KMS-11 (cell line): Measurements from ENCODE around the gene TCIRG1.

Experiments
- H2AFZ ChIP-seq: fragments of 200-600 bp; sonication (generic); 2 replicates; pipeline ENCODE4 v1.6.1; 2016; ENCODE audit warnings: antibody characterized with exemption, mixed run types, low read depth
- H3K27ac ChIP-seq: fragments of 200-600 bp; sonication (generic); 2 replicates; pipeline ENCODE4 v1.6.1; 2016; ENCODE audit warnings: mild to moderate bottlenecking, mixed run types
- H3K27me3 ChIP-seq: fragments of 200-600 bp; sonication (generic); 2 replicates; pipeline ENCODE4 v1.6.1; 2017; ENCODE audit warnings: mild to moderate bottlenecking, low read depth, mixed run types, moderate library complexity; ENCODE audit not compliant: insufficient read depth
- H3K36me3 ChIP-seq: fragments of 200-600 bp; sonication (generic); 2 replicates; pipeline ENCODE4 v1.6.1; 2017; ENCODE audit warnings: mild to moderate bottlenecking, mixed run types; ENCODE audit not compliant: insufficient read depth
- H3K4me1 ChIP-seq: fragments of 200-600 bp; sonication (generic); 2 replicates; pipeline ENCODE4 v1.6.1; 2016; ENCODE audit warnings: mild to moderate bottlenecking, low read depth, mixed run types; ENCODE audit not compliant: poor library complexity, severe bottlenecking
- H3K4me2 ChIP-seq: fragments of 200-600 bp; sonication (generic); 2 replicates; pipeline ENCODE4 v1.7.0; 2016; ENCODE audit warnings: mild to moderate bottlenecking, mixed run types
- H3K4me3 ChIP-seq: fragments of 200-600 bp; sonication (generic); IDR thresholded peaks from 2 replicates; pipeline ENCODE4 v1.6.1; 2017; ENCODE audit warnings: low read depth, low read length, mixed read lengths; ENCODE audit not compliant: insufficient read depth
- H3K79me2 ChIP-seq: fragments of 200-600 bp; sonication (generic); 2 replicates; pipeline ENCODE4 v1.6.1; 2016; ENCODE audit warnings: low read depth, mixed run types; ENCODE audit not compliant: insufficient read depth
- H3K9ac ChIP-seq: fragments of 200-600 bp; sonication (generic); 2 replicates; pipeline ENCODE4 v1.6.1; 2016; ENCODE audit warnings: mild to moderate bottlenecking, mixed run types
- H4K20me1 ChIP-seq: fragments of 200-600 bp; sonication (generic); 2 replicates; pipeline ENCODE4 v1.6.1; 2016; ENCODE audit warnings: mild to moderate bottlenecking, mixed run types; ENCODE audit not compliant: insufficient read depth
- TF ChIP-seq, protein P1 (sequence below): fragments of 200-600 bp; sonication (generic); conservative IDR thresholded peaks from 2 replicates; pipeline ENCODE4 v1.6.1; 2017; ENCODE audit warnings: low read depth, mild to moderate bottlenecking, antibody characterized with exemption, low read length, moderate library complexity, mixed read lengths

TCIRG1 gene

DNA sequence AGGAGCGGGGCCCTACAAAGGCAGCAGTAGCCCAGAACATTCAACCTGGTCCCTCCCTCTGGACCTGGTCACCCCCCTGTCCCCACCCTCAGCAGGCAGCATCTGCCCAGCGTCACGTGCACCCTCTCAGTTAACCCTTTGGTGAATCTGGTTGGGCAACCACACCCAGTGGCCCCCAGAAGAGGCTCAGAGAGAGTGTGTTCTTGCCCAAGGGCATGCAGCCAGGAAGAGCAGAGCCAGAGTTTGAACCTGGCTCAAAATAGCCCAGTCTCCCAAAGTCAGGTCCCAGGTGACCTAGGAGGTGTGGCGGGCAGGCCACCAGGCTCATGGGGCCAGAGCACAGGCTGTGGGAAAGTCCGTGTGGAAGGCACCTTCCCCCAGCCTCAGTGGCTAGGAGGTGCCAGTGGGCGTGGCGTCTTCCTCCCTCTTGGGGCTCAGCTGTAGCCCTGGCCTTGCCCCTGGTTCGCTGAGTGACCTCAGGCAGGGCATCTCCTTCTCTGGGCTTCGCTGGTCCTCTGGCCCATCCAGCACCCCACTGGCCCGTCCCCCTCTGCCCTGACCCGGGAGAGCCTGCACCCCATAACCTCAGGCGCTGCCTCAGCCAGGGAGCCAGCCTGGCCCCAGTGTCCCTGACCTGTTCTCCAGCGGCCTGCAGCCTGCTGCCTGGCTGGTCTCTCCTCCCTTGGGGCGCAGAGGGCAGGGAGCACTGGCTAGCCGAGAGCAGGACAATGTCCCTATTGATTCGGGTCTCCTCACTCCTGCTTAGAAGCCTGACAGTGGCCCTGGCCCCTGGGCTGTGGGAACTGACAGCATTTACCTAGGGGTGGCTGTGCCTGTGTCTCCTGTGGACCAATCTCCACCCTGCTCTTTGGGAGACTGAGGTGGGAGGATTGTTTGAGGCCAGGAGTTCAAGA lies 21.7 kb upstream of the TCIRG1 start:
- Histone ChIP-seq H2AFZ (no peak overlapping the region), H3K4me2 (no peak overlapping the region)

DNA sequence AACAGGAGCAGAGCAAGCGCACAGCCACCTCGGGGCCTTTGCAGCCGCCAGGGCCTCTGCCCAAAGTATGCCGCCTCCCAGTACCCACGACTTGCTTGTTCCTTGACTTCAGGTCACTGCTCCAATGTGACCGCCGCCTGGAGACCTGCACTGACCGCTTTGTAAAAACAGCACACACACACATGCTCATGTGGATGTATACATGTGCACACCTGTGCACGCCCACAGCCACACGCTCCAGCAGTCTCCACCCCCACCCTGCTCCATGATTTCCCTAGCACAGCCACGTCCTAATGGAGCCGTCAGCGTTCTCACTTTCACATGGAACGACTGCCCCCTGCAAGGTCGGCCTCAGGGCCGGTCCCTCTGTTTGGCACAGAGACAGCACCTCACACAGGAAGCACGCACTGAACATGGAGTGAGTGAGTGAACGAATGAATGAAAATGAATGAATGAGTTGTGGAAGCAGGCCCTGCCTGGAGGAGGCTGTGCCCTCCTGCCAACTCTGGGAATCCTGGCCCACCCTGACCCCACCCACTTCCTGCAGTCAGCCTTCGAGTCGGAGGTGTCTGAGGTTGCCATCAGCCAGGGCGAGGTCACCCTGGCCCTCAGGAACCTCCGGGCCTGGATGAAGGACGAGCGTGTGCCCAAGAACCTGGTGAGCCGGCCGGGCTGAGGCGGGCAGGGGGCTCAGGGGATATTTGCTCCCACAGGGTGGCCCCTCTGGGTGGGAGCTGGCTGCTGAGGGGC lies 20.7 kb upstream of the TCIRG1 start:
- Histone ChIP-seq H3K36me3 (no peaks in the 10 kb centered on the region), H3K27ac (no peak overlapping the region), H3K27me3 (no peaks in the 10 kb centered on the region), H3K4me1 (peaks cover 11% of the 10 kb centered on the region), H3K4me3 (no peak overlapping the region), H3K4me2 (no peak overlapping the region), H2AFZ (no peak overlapping the region), H3K79me2 (no peaks in the 10 kb centered on the region), H3K9ac (no peak overlapping the region), H4K20me1 (no peaks in the 10 kb centered on the region)
- TF ChIP-seq, protein P1, sequence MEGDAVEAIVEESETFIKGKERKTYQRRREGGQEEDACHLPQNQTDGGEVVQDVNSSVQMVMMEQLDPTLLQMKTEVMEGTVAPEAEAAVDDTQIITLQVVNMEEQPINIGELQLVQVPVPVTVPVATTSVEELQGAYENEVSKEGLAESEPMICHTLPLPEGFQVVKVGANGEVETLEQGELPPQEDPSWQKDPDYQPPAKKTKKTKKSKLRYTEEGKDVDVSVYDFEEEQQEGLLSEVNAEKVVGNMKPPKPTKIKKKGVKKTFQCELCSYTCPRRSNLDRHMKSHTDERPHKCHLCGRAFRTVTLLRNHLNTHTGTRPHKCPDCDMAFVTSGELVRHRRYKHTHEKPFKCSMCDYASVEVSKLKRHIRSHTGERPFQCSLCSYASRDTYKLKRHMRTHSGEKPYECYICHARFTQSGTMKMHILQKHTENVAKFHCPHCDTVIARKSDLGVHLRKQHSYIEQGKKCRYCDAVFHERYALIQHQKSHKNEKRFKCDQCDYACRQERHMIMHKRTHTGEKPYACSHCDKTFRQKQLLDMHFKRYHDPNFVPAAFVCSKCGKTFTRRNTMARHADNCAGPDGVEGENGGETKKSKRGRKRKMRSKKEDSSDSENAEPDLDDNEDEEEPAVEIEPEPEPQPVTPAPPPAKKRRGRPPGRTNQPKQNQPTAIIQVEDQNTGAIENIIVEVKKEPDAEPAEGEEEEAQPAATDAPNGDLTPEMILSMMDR, result no peak

More for the DNA sequence above, 21.7 kb upstream of the TCIRG1 start:
- Histone ChIP-seq H3K4me3 (no peak overlapping the region), H3K9ac (no peak overlapping the region), H3K27me3 (no peaks in the 10 kb centered on the region), H3K27ac (no peak overlapping the region), H4K20me1 (no peaks in the 10 kb centered on the region), H3K79me2 (no peaks in the 10 kb centered on the region), H3K4me1 (peaks cover 21% of the 10 kb centered on the region), H3K36me3 (no peaks in the 10 kb centered on the region)
- TF ChIP-seq, protein P1, result no peak

DNA sequence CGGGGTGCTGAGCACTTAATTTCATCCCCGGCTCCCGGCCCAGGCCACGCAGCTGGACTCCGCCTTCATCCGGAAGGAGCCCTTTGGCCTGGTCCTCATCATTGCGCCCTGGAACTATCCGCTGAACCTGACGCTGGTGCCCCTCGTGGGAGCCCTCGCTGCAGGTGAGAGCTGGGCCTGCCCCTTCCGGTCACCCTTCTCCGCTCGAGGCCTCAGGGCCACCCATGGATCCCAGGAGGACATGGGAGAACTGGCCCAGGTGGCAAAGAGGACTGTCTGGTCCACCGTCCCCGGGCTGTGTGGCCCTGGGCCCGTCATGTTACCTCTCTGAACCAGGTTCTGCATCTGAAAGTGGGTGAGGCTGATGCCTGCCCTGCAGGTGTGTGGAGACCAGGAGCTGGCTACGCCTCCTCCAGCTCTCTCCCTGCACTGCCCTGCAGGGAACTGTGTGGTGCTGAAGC lies 20.1 kb upstream of the TCIRG1 start:
- Histone ChIP-seq H3K36me3 (no peaks in the 10 kb centered on the region), H3K27me3 (no peaks in the 10 kb centered on the region), H3K27ac (no peak overlapping the region), H3K79me2 (no peaks in the 10 kb centered on the region), H2AFZ (no peak overlapping the region), H3K4me3 (no peak overlapping the region), H3K4me1 (peaks cover 5% of the 10 kb centered on the region), H3K4me2 (no peak overlapping the region), H3K9ac (no peak overlapping the region), H4K20me1 (no peaks in the 10 kb centered on the region)
- TF ChIP-seq, protein P1, result no peak

DNA sequence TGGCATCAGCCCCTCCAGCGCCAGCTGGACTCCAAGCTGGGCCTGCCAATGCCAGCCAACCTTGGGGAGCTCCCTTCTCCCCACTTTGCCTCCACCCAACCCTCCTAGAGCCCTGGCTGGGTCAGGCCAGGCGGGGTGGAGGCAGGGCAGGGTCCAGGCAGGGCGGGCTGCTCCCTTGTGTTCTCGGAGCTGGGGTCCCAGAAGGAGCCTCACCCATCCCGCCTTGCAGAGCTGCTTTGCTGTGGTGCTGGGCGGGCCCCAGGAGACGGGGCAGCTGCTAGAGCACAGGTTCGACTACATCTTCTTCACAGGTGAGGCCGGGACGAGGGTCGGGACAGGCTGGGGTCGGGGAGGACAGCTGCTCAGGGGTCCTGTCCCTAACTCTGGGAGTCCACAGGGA lies 19.3 kb upstream of the TCIRG1 start:
- TF ChIP-seq, protein P1, result no peak
- Histone ChIP-seq H3K27ac (no peak overlapping the region), H3K79me2 (no peaks in the 10 kb centered on the region), H3K4me1 (no peaks in the 10 kb centered on the region), H4K20me1 (no peaks in the 10 kb centered on the region), H3K36me3 (no peaks in the 10 kb centered on the region), H3K4me2 (no peak overlapping the region), H2AFZ (no peak overlapping the region), H3K27me3 (no peaks in the 10 kb centered on the region), H3K9ac (no peak overlapping the region), H3K4me3 (no peak overlapping the region)
